ENCODE results near the gene KLHL20. TPM values are rescaled to one million over a fixed set of nuclear protein-coding genes. Genes with fewer than 3 reads are reported as not detected.
"Not testable (repeated sequence)": the region's sequence is repeated elsewhere in the genome, so short reads cannot be mapped to it uniquely, and the experiment has no call there.

KLHL20 gene, protein sequence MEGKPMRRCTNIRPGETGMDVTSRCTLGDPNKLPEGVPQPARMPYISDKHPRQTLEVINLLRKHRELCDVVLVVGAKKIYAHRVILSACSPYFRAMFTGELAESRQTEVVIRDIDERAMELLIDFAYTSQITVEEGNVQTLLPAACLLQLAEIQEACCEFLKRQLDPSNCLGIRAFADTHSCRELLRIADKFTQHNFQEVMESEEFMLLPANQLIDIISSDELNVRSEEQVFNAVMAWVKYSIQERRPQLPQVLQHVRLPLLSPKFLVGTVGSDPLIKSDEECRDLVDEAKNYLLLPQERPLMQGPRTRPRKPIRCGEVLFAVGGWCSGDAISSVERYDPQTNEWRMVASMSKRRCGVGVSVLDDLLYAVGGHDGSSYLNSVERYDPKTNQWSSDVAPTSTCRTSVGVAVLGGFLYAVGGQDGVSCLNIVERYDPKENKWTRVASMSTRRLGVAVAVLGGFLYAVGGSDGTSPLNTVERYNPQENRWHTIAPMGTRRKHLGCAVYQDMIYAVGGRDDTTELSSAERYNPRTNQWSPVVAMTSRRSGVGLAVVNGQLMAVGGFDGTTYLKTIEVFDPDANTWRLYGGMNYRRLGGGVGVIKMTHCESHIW
- 10 to 100 TPM; 18.2 to 31.6 (median 19.9) TPM for total RNA-seq

DNA sequence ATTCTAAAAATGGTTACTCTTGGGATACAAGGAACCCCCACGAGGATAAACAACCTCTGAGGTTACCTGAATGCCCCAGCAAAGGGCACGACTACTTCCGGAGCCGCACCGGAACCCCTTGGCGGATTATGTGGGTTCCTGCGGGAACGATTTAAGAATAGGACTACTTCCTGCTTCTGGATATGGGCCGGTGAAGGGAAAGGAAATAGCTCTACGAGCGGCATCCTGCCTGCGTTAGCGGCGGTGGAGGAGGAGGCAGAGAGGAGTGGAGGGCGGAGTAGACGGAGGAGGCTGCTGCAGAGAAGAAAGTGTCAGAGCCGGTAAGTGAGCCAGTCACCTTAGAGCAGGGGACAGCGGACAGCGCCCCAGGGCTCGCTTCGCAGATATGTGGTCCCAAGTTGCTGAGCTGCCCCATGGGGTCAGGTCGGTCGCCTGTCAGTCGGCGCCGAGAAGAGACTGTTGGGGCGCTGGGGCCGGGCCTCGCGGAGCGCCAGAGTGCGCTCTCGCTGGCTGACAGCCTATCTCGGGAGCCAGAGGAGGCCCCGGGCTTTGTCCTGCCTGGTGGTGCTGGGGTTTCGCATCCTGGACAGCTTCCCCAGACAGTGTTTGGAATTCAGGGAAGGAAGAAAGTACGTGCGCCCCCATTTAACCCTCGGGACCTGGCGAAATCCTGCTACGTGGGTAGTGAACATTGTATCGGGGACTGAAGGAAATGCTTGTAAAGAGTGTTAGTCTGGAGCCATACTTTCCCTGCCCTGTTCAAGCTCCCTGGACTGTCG is at the start of gene KLHL20:
TSS of gene KLHL20 (plus strand) at position 223 of the 779 bp plus-strand sequence. CDS start 1,063 bp downstream, outside the sequence.
- H3K4me3 ChIP-seq (ENCODE audit: low read depth, poor library complexity, severe bottlenecking), result peak within 1 kb of the TSS; percentile 85
- 0 to 1% methylated on average over 40 to 43 of the region's 43 CpGs for WGBS, 2 donors
- DNase-seq (ENCODE audit: low spot score in 2 of 2), result peak; percentile 73 to 95
- intact Hi-C loops (cut with DNase I; ENCODE audit: low total_unique reads), result no loop called here
- TF ChIP-seq POLR2A (IDR thresholded peaks at IDR 0.05), result no peak

DNA sequence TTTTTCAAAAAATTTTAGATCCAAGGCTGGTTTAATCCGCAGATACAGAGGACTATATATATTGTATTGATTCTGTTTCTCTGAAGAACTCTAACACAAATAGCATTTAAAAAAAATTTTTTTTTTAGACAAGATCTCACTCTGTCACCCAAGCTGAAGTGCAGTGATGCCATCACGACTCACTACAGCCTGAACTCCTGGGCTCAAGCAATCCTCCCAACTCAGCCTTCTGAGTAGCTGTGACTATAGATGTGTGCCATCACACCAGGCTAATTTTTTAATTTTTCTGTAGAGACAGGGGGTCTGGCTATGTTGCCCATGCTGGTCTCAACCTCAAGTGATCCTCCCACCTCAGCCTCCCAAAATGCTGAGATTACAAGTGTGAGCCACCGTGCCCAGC is 48.1 kb upstream of the KLHL20 start:
- WGBS, 2 donors, result 90 to 91% methylated on average over 3 of the region's 3 CpGs
- intact Hi-C loops (cut with DNase I; ENCODE audit: low total_unique reads), result no loop called here
- TF ChIP-seq, protein P1, sequence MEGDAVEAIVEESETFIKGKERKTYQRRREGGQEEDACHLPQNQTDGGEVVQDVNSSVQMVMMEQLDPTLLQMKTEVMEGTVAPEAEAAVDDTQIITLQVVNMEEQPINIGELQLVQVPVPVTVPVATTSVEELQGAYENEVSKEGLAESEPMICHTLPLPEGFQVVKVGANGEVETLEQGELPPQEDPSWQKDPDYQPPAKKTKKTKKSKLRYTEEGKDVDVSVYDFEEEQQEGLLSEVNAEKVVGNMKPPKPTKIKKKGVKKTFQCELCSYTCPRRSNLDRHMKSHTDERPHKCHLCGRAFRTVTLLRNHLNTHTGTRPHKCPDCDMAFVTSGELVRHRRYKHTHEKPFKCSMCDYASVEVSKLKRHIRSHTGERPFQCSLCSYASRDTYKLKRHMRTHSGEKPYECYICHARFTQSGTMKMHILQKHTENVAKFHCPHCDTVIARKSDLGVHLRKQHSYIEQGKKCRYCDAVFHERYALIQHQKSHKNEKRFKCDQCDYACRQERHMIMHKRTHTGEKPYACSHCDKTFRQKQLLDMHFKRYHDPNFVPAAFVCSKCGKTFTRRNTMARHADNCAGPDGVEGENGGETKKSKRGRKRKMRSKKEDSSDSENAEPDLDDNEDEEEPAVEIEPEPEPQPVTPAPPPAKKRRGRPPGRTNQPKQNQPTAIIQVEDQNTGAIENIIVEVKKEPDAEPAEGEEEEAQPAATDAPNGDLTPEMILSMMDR (IDR thresholded peaks at IDR 0.05), result no peak
- no peak for TF ChIP-seq POLR2A (IDR thresholded peaks at IDR 0.05)
- no peak for DNase-seq (ENCODE audit: low spot score in 2 of 2)
- H3K4me3 ChIP-seq (ENCODE audit: low read depth, poor library complexity, severe bottlenecking), result no peak overlapping the region

DNA sequence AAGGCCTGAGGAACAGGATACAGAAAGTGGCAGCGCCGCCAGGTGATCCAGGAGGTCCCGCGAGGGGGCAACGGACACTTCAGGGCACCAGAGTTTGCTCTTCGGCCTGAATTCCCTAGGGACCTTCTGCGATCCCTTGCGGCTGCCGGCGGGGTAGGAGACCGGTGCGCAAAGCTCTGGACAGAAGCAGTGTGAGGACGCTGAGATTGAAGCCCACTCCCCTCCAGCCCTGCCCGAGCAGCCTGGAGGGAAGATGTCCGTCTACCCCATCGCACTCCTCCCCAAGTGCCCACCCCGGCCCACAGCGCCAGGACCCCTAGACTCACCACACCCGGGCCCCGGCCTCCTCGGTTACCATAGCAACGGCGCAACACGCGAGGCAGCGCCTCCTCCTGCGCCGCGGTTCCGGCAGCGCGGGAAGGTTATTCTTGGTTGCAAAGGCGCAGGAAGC is 45.3 kb upstream of the KLHL20 start, which contains the start of gene ANKRD45:
TSS of gene ANKRD45 (minus strand) at position 361 of the 451 bp plus-strand sequence. CDS start 10,433 bp downstream, outside the sequence.
- intact Hi-C loops (cut with DNase I; ENCODE audit: low total_unique reads), result no loop called here
- 1 to 5% methylated on average over 29 to 31 of the region's 33 CpGs for WGBS, 2 donors
- DNase-seq (ENCODE audit: low spot score in 2 of 2), result no peak
- TF ChIP-seq, protein P1 (IDR thresholded peaks at IDR 0.05), result no peak
- no peak for TF ChIP-seq POLR2A (IDR thresholded peaks at IDR 0.05)
- H3K4me3 ChIP-seq (ENCODE audit: low read depth, poor library complexity, severe bottlenecking), result no peak within 1 kb of the TSS

DNA sequence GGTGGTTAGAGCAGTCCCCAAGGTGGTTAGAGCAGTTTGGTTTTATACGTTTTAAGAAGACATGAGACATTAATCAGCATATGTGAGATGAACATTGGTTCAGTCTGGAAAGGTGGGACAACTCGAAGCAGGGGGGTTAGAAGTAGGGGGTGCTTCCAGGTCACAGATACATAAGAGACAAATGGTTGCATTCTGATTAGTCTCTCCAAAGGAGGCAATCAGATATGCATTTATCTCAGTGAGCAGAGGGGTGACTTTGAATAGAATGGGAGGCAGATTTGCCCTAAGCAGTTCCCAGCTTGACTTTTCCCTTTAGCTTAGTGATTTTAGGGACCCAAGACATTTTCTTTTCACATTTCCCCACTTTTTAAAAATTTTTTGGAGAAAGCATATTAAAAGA is 40.3 kb upstream of the KLHL20 start:
- H3K4me3 ChIP-seq (ENCODE audit: low read depth, poor library complexity, severe bottlenecking); intact Hi-C loops (cut with DNase I; ENCODE audit: low total_unique reads); DNase-seq (ENCODE audit: low spot score in 2 of 2): not testable (repeated sequence)
- 74 to 85% methylated on average over 2 of the region's 2 CpGs for WGBS, 2 donors

DNA sequence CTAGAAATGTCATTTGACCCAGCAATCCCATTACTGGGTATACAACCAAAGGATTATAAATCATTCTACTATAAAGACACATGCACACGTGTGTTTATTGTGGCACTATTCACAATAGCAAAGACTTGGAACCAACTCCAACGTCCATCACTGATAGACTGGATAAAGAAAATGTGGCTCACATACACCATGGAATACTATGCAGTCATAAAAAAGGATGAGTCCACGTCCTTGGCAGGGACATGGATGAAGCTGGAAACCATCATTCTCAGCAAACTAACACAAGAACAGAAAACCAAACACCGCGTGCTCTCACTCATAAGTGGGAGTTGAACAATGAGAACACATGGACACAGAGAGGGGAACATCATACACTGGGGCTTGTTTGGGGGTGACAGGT is 34.6 kb upstream of the KLHL20 start:
- H3K4me3 ChIP-seq (ENCODE audit: low read depth, poor library complexity, severe bottlenecking); intact Hi-C loops (cut with DNase I; ENCODE audit: low total_unique reads); DNase-seq (ENCODE audit: low spot score in 2 of 2): not testable (repeated sequence)
- WGBS, 2 donors, result 82 to 85% methylated on average over 5 of the region's 5 CpGs

DNA sequence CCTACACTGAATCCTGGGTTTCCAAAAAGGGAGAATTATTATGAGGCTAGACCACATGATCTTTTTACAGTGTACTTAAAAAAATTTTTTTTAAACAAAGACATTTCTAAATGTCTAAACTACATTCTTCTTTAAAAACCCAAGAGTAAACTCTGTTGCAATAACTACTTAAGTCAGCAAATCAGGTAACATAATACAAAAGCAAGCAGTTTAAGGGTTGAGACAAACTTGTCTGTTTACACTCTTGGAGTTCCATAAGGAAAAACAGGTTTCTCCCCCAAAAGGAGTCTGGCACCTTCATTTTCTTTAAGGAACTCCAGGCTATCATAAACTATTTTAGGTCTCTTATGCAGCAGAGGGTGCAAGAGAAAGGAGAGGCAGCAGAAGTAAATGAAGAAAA is 32.6 kb upstream of the KLHL20 start:
- intact Hi-C loops (cut with DNase I; ENCODE audit: low total_unique reads), result no loop called here
- TF ChIP-seq, protein P1 (IDR thresholded peaks at IDR 0.05), result no peak
- no peak for TF ChIP-seq POLR2A (IDR thresholded peaks at IDR 0.05)
- no peak overlapping the region for H3K4me3 ChIP-seq (ENCODE audit: low read depth, poor library complexity, severe bottlenecking)
- no peak for DNase-seq (ENCODE audit: low spot score in 2 of 2)

DNA sequence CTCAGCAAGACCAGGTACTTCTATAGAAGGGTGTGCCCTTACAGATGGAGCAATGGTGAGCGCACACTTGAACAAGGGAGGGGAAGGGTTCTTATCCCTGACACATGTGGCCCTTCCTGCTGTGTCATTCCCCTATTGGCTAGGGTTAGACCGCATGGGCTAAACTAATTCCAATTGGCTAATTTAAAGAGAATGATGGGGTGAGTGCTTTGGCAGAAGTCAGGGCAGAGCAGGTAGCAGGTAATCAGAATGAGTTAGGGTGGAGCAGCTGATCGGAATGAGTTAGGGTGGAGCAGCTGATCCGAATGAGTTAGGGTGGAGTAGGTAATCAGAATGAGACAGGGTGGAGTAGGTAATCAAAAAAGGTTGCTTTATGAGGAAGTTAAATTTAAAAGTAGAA is 30.9 kb upstream of the KLHL20 start:
- DNase-seq (ENCODE audit: low spot score in 2 of 2); H3K4me3 ChIP-seq (ENCODE audit: low read depth, poor library complexity, severe bottlenecking); intact Hi-C loops (cut with DNase I; ENCODE audit: low total_unique reads): not testable (repeated sequence)
- 65 to 73% methylated on average over 4 of the region's 4 CpGs for WGBS, 2 donors

DNA sequence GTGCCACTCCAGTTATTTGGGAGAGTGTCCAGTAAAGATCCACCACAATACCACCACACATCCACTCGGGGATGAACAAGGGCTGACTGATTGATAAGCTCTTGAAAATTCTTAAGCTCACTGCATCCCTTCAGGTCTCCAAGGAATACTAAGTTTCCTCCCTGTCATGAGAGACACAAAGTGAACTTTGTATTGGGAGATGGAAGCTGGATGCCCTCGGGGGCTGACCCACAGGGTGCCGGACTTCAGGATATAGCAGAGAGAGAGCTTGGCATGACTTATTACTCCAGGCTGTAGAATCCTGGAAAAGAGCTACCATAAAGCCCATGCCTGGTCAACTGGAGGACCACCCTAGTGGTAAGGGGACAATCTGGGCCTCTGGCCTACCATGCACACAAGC is 29.7 kb upstream of the KLHL20 start:
- DNase-seq (ENCODE audit: low spot score in 2 of 2); intact Hi-C loops (cut with DNase I; ENCODE audit: low total_unique reads); H3K4me3 ChIP-seq (ENCODE audit: low read depth, poor library complexity, severe bottlenecking): not testable (repeated sequence)
- 74 to 81% methylated on average over 3 of the region's 3 CpGs for WGBS, 2 donors
